VCaP (cell line): ENCODE results near the gene GBP6.

Experiments
- H3K27ac ChIP-seq: fragments of 450-650 bp; 2 replicates; pipeline ENCODE4 v1.5.1; 2017
- TF ChIP-seq, protein P1 (sequence below): fragments of 450-650 bp; conservative IDR thresholded peaks from 2 replicates; pipeline ENCODE4 v1.5.1; 2017; ENCODE audit warnings: mild to moderate bottlenecking, moderate library complexity

GBP6 gene

DNA sequence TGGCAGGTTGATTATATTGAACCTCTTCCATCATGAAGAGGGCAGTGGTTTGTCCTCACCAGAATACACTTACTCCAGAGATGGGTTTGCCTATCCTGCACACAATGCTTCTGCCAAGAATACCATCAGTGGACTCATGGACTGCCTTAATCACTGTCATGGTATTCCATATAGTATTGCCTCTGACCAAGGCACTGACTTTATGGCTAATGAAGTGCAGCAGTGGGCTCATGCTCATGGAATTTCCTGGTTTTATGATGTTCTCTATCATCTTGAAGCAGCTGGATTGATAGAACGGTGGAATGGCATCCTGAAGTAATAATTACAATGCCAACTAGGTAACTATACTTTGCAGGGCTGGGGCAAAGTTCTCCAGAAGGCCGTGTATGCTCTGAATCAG, 16.6 kb upstream of the GBP6 start:
- TF ChIP-seq, protein P1, sequence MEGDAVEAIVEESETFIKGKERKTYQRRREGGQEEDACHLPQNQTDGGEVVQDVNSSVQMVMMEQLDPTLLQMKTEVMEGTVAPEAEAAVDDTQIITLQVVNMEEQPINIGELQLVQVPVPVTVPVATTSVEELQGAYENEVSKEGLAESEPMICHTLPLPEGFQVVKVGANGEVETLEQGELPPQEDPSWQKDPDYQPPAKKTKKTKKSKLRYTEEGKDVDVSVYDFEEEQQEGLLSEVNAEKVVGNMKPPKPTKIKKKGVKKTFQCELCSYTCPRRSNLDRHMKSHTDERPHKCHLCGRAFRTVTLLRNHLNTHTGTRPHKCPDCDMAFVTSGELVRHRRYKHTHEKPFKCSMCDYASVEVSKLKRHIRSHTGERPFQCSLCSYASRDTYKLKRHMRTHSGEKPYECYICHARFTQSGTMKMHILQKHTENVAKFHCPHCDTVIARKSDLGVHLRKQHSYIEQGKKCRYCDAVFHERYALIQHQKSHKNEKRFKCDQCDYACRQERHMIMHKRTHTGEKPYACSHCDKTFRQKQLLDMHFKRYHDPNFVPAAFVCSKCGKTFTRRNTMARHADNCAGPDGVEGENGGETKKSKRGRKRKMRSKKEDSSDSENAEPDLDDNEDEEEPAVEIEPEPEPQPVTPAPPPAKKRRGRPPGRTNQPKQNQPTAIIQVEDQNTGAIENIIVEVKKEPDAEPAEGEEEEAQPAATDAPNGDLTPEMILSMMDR = no peak
- no peak overlapping the region for H3K27ac ChIP-seq

DNA sequence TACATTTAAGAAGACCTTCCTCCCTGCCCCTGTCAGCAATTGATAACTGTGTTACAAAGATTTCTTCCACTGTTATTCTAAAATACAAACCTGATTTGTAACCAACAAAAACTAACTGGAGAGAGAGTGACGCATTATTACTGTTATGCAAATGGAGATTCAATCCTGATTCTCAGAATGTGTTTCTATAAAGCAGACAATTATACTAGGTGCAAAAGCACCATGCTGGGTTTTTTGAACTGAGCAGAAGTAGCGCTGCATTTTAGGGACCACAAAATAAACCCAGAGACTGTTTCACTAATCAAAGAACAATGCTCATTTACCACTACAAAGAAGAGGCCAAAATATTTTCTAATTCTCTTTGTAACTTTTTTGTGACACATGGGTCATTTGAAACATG, 13.6 kb upstream of the GBP6 start:
- TF ChIP-seq, protein P1 = no peak

GRCh38 chr1:89351597-89352311, 12.1 kb upstream of the GBP6 start:
- TF ChIP-seq, protein P1 = no peak
- H3K27ac ChIP-seq = no peak overlapping the region

More for the DNA sequence above, 13.6 kb upstream of the GBP6 start:
- no peak overlapping the region for H3K27ac ChIP-seq

- H3K27ac ChIP-seq = no peak overlapping the region
- TF ChIP-seq, protein P1 = no peak
These were observed 11.4 kb upstream of the GBP6 start for GRCh38 chr1:89352421-89352820.

DNA sequence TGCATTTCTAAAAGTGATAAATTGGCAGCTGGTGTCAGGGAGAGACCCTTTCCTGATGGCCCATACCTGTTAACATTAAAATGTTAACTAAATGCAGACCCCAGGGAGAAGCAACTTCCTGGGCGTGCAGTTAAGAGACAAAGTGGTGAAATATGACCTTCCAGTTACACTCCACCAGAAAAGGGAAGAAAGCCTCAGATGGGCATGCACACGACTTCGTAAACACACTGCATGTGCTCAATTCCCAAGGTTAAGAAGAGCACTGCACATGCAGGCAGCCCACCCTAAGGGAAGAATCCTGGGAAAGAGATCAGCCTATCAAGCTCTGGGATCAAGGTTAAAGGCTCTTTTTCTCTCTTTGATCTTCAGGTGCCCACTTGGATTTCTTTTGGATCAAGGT, 9.7 kb upstream of the GBP6 start:
- TF ChIP-seq, protein P1 = no peak
- no peak overlapping the region for H3K27ac ChIP-seq

DNA sequence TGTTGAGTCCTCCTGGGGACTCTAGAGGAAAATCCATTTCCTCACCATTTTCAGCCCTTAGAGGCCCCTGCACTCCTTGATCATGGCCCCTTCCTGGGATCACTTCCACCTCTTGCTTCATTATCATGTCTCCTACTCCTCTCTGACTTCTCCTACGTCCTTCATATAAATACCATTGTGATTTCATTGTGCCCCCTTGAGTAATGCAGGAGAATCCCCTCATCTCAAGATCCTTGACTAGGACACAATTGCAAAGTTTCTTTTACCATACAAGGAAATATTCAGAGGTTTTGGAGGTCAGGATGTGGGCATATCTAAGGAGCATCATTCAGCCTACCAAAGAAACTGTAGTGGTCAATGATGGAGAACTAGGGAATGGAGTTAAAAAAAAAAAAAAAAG, 8.8 kb upstream of the GBP6 start:
- TF ChIP-seq, protein P1 = no peak
- no peak overlapping the region for H3K27ac ChIP-seq

- TF ChIP-seq, protein P1 = no peak
- peak overlapping the region; percentile 52 for H3K27ac ChIP-seq
These were observed 7.0 kb upstream of the GBP6 start for GRCh38 chr1:89356658-89357400.
